ENCODE results near the gene EYS. TPM values are rescaled to one million over a fixed set of nuclear protein-coding genes. Genes with fewer than 3 reads are reported as not detected.

The EYS gene
- total RNA-seq, 1 experiment from 2014 or later, result not detected

DNA sequence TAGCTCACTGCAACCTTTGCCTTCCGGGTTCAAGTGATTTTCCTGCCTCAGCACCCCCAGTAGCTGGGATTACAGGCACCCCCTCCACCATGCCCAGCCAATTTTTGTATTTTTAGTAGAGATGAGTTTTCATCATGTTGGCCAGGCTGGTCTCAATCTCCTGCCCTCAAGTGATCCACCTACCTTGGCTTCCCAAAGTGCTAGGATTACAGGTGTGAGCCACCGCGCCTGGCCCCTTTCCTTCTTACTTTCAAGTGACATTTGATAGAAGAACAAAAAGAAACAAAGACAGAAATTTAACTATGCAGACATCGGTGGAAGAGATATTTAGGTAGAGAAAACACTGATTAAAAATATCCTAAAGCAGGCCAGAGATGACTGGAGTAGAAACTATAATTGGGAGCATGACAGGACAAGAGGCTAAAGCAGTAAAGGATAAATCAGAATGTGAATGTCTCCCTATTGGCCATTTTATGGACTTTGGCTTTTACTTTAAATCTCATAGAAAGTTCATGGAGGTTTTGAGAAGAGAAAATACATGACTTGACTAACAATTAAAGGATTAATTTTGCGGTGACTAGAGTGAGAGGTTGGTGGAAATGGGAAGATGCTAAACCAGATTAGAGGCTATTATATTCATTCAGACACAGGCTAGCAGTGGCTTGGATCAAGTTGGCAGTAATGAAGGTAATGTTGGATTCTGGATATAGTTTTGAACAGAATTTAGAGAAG is 2.2 kb upstream of the EYS start (continued):
- TF ChIP-seq POLR2AphosphoS5 (IDR thresholded peaks at IDR 0.05; ENCODE audit: low read depth, low read length) (no peak), JUND (IDR thresholded peaks at IDR 0.05) (no peak), ZNF274 (IDR thresholded peaks at IDR 0.05; ENCODE audit: low read depth, low read length) (no peak), EGR1 (IDR thresholded peaks at IDR 0.05; ENCODE audit: low read depth) (no peak)

DNA sequence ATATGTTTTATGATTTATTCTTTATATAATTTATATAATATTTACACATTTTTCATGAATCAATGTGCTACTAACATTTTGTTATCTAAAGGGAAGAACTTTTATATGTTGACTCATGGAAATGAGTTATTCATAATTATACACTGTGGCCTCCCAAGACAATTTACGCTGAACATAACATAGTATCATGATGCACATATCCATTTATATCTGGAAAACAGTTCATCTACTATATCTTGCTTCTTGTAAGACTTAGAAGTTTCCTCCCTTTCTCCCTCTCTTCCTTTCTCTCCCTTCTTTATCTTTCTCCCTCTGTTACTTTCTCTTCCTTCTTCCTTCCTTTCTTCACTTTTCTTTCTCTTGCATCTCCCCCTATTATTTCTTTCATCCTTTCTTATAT is 1.1 kb upstream of the EYS start:
- RAD21 ChIA-PET (ENCODE audit: low non-redundant PET in 1 of 2, low total read pairs in 2 of 2, uncharacterized antibody in 2 of 2, unreplicated experiment in 2 of 2), result no interaction called here
- Histone ChIP-seq H3K9me2 (ENCODE audit: insufficient read depth) (no peaks in the 10 kb centered on the region), H2AFZ (ENCODE audit: low read depth, low read length, poor library complexity, severe bottlenecking) (no peak overlapping the region), H3K4me3 (replicated peaks in 1 of 2; ENCODE audit: low read depth in 1 of 2, low read length in 2 of 2) (no peak overlapping the region), H3K4me1 (ENCODE audit: control insufficient read depth in 1 of 2, insufficient read depth in 2 of 2, low read length in 2 of 2) (no peaks in the 10 kb centered on the region), H3K36me3 (ENCODE audit: control insufficient read depth in 1 of 2, insufficient read depth in 2 of 2, low read length in 2 of 2) (no peaks in the 10 kb centered on the region), H3K79me2 (ENCODE audit: insufficient read depth, low read length) (no peaks in the 10 kb centered on the region), H4K20me1 (ENCODE audit: insufficient read depth) (no peaks in the 10 kb centered on the region), H3K9ac (ENCODE audit: low read length) (no peak overlapping the region), H3K27ac (ENCODE audit: low read depth, low read length) (no peak overlapping the region), H3K9me3 (ENCODE audit: control insufficient read depth in 1 of 2, insufficient read depth in 1 of 2, low read depth in 1 of 2, low read length in 2 of 2) (peaks cover 0 to 5% of the 10 kb centered on the region in 2 experiments; a peak in 2 of 4 replicates), H3K4me2 (ENCODE audit: low read length) (no peak overlapping the region), H3K27me3 (ENCODE audit: insufficient read depth, low read length) (no peaks in the 10 kb centered on the region)
- TF ChIP-seq POLR2AphosphoS5 (IDR thresholded peaks at IDR 0.05; ENCODE audit: low read depth, low read length), result no peak
- TF ChIP-seq JUND (IDR thresholded peaks at IDR 0.05), result no peak
- no peak for TF ChIP-seq YY1 (IDR thresholded peaks at IDR 0.05; ENCODE audit: extremely low read depth, insufficient replicate concordance, low read depth, low read length)
- no peak for TF ChIP-seq RAD21 (IDR thresholded peaks at IDR 0.05; ENCODE audit: low read depth)
- TF ChIP-seq POLR2A (IDR thresholded peaks at IDR 0.05; ENCODE audit: borderline replicate concordance, extremely low read depth, insufficient read depth, insufficient read length), result no peak
- CTCF ChIA-PET, result no interaction called here
- DNase-seq (ENCODE audit: low read depth, low spot score) (no peak), ATAC-seq (no peak)
- BruUV-seq (replicated peaks), result no TSS peak
- POLR2A ChIA-PET, result no interaction called here
- intact Hi-C loops (cut with micrococcal nuclease), result no loop called here

DNA sequence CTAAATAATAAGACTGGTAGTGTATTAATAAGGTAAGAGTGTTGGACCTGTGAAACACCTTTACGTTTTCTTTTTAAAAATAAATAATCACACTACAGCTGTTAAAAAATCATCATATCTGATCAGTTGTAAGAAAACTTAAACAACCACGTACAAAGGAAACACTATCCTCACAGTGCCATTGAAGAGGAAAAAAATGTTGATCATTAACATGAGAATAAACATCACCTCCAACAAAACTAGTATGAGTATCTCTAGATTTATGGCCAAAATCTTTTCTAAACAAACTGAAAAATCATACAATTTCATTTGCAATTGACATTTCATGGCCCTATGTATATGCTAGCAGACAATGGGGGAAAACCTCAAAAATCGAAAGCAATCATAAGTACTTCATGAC is 590 bp downstream of the EYS start:
- DNase-seq (ENCODE audit: low read depth, low spot score), result no peak
- Histone ChIP-seq H2AFZ (ENCODE audit: low read depth, low read length, poor library complexity, severe bottlenecking) (no peak overlapping the region), H4K20me1 (ENCODE audit: insufficient read depth) (no peaks in the 10 kb centered on the region), H3K36me3 (ENCODE audit: control insufficient read depth in 1 of 2, insufficient read depth in 2 of 2, low read length in 2 of 2) (no peaks in the 10 kb centered on the region), H3K4me3 (replicated peaks in 1 of 2; ENCODE audit: low read depth in 1 of 2, low read length in 2 of 2) (no peak overlapping the region), H3K9me2 (ENCODE audit: insufficient read depth) (no peaks in the 10 kb centered on the region), H3K9me3 (ENCODE audit: control insufficient read depth in 1 of 2, insufficient read depth in 1 of 2, low read depth in 1 of 2, low read length in 2 of 2) (peaks cover 0 to 5% of the 10 kb centered on the region in 2 experiments; a peak in 2 of 4 replicates), H3K79me2 (ENCODE audit: insufficient read depth, low read length) (no peaks in the 10 kb centered on the region), H3K27ac (ENCODE audit: low read depth, low read length) (no peak overlapping the region), H3K4me2 (ENCODE audit: low read length) (no peak overlapping the region), H3K4me1 (ENCODE audit: control insufficient read depth in 1 of 2, insufficient read depth in 2 of 2, low read length in 2 of 2) (no peaks in the 10 kb centered on the region), H3K27me3 (ENCODE audit: insufficient read depth, low read length) (no peaks in the 10 kb centered on the region), H3K9ac (ENCODE audit: low read length) (no peak overlapping the region)
- TF ChIP-seq YY1 (IDR thresholded peaks at IDR 0.05; ENCODE audit: extremely low read depth, insufficient replicate concordance, low read depth, low read length), result no peak
- ChIA-PET RAD21 (ENCODE audit: low non-redundant PET in 1 of 2, low total read pairs in 2 of 2, uncharacterized antibody in 2 of 2, unreplicated experiment in 2 of 2) (no interaction called here), CTCF (no interaction called here), POLR2A (no interaction called here)
- intact Hi-C loops (cut with micrococcal nuclease), result no loop called here
- ATAC-seq, result no peak
- BruUV-seq (replicated peaks), result no TSS peak
